ENCODE measurements around the gene MRC2. TPM values are rescaled to one million over a fixed set of nuclear protein-coding genes. Genes with fewer than 3 reads are reported as not detected.

MRC2 gene
- total RNA-seq, 1 donor from 2014 or later: 418 TPM

GRCh38 chr17:62719586-62719985 is 92.1 kb downstream of the MRC2 start:
- H3K36me3 Mint-ChIP-seq (ENCODE audit: unreplicated experiment): no peaks in the 10 kb centered on the region
- no peak overlapping the region for H3K27ac Mint-ChIP-seq (ENCODE audit: unreplicated experiment)
- peaks cover 7% of the 10 kb centered on the region for H3K9me3 Mint-ChIP-seq (ENCODE audit: unreplicated experiment)
- peaks cover 7% of the 10 kb centered on the region for H3K27me3 Mint-ChIP-seq (ENCODE audit: unreplicated experiment)
- H3K4me3 Mint-ChIP-seq (ENCODE audit: unreplicated experiment): no peak overlapping the region
- DNase-seq (ENCODE audit: extremely low spot score, unreplicated experiment): no peak
- peaks cover 3% of the 10 kb centered on the region for H3K4me1 Mint-ChIP-seq (ENCODE audit: unreplicated experiment)
- TF ChIP-seq, protein P1, sequence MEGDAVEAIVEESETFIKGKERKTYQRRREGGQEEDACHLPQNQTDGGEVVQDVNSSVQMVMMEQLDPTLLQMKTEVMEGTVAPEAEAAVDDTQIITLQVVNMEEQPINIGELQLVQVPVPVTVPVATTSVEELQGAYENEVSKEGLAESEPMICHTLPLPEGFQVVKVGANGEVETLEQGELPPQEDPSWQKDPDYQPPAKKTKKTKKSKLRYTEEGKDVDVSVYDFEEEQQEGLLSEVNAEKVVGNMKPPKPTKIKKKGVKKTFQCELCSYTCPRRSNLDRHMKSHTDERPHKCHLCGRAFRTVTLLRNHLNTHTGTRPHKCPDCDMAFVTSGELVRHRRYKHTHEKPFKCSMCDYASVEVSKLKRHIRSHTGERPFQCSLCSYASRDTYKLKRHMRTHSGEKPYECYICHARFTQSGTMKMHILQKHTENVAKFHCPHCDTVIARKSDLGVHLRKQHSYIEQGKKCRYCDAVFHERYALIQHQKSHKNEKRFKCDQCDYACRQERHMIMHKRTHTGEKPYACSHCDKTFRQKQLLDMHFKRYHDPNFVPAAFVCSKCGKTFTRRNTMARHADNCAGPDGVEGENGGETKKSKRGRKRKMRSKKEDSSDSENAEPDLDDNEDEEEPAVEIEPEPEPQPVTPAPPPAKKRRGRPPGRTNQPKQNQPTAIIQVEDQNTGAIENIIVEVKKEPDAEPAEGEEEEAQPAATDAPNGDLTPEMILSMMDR (IDR thresholded peaks at IDR 0.05): no peak

GRCh38 chr17:62720126-62720850 is 92.8 kb downstream of the MRC2 start:
- Mint-ChIP-seq H3K4me3 (ENCODE audit: unreplicated experiment) (no peak overlapping the region), H3K27me3 (ENCODE audit: unreplicated experiment) (peaks cover 7% of the 10 kb centered on the region), H3K36me3 (ENCODE audit: unreplicated experiment) (peaks cover 2% of the 10 kb centered on the region), H3K4me1 (ENCODE audit: unreplicated experiment) (peaks cover 3% of the 10 kb centered on the region), H3K27ac (ENCODE audit: unreplicated experiment) (no peak overlapping the region), H3K9me3 (ENCODE audit: unreplicated experiment) (peaks cover 7% of the 10 kb centered on the region)
- DNase-seq (ENCODE audit: extremely low spot score, unreplicated experiment): no peak
- TF ChIP-seq, protein P1 (IDR thresholded peaks at IDR 0.05): peak; percentile 31

- peaks cover 2% of the 10 kb centered on the region for H3K36me3 Mint-ChIP-seq (ENCODE audit: unreplicated experiment)
- peaks cover 8% of the 10 kb centered on the region for H3K4me1 Mint-ChIP-seq (ENCODE audit: unreplicated experiment)
- no peak for DNase-seq (ENCODE audit: extremely low spot score, unreplicated experiment)
- peaks cover 7% of the 10 kb centered on the region for H3K27me3 Mint-ChIP-seq (ENCODE audit: unreplicated experiment)
- no peak overlapping the region for H3K27ac Mint-ChIP-seq (ENCODE audit: unreplicated experiment)
- H3K4me3 Mint-ChIP-seq (ENCODE audit: unreplicated experiment): no peak overlapping the region
- TF ChIP-seq, protein P1 (IDR thresholded peaks at IDR 0.05): no peak
- H3K9me3 Mint-ChIP-seq (ENCODE audit: unreplicated experiment): peaks cover 7% of the 10 kb centered on the region
Measured at GRCh38 chr17:62722625-62723024, 95.2 kb downstream of the MRC2 start.

- Mint-ChIP-seq H3K27ac (ENCODE audit: unreplicated experiment) (no peak overlapping the region), H3K4me1 (ENCODE audit: unreplicated experiment) (peaks cover 8% of the 10 kb centered on the region), H3K27me3 (ENCODE audit: unreplicated experiment) (peaks cover 7% of the 10 kb centered on the region), H3K36me3 (ENCODE audit: unreplicated experiment) (peaks cover 2% of the 10 kb centered on the region), H3K4me3 (ENCODE audit: unreplicated experiment) (no peak overlapping the region), H3K9me3 (ENCODE audit: unreplicated experiment) (peaks cover 7% of the 10 kb centered on the region)
- no peak for DNase-seq (ENCODE audit: extremely low spot score, unreplicated experiment)
- TF ChIP-seq, protein P1 (IDR thresholded peaks at IDR 0.05): no peak
Measured at GRCh38 chr17:62723842-62724241, 96.4 kb downstream of the MRC2 start.

- H3K4me3 Mint-ChIP-seq (ENCODE audit: unreplicated experiment): no peak overlapping the region
- peaks cover 2% of the 10 kb centered on the region for H3K36me3 Mint-ChIP-seq (ENCODE audit: unreplicated experiment)
- H3K9me3 Mint-ChIP-seq (ENCODE audit: unreplicated experiment): peaks cover 3% of the 10 kb centered on the region
- no peak overlapping the region for H3K27ac Mint-ChIP-seq (ENCODE audit: unreplicated experiment)
- TF ChIP-seq, protein P1 (IDR thresholded peaks at IDR 0.05): no peak
- peaks cover 8% of the 10 kb centered on the region for H3K4me1 Mint-ChIP-seq (ENCODE audit: unreplicated experiment)
- no peak for DNase-seq (ENCODE audit: extremely low spot score, unreplicated experiment)
- H3K27me3 Mint-ChIP-seq (ENCODE audit: unreplicated experiment): peaks cover 4% of the 10 kb centered on the region
Measured at GRCh38 chr17:62724398-62725146, 97.1 kb downstream of the MRC2 start.
